Kidney (tissue), 14 donors: ENCODE results near the gene UNG. TPM values are rescaled to one million over a fixed set of nuclear protein-coding genes. Genes with fewer than 3 reads are reported as not detected.

Source experiments
- DNase-seq, 5 donors: peaks; one replicate each; pipeline ENCODE4 v3.0.0-alpha.2; 2013 to 2020
- FAIRE-seq: peaks from 2 replicates; lab custom pipeline; 2012; peaks lifted over from hg19 to GRCh38; lab: Jason Lieb, UNC
- H3K27ac ChIP-seq, 2 donors: one replicate each; pipeline ENCODE4 v1.7.0; 2013; ENCODE audit warnings: low read depth in 2 of 2, low read length in 2 of 2, inconsistent platforms in 1 of 2
- H3K27me3 ChIP-seq: one replicate; pipeline ENCODE4 v1.7.1; 2013; ENCODE audit warnings: low read length, inconsistent platforms; ENCODE audit not compliant: control insufficient read depth, insufficient read depth
- H3K36me3 ChIP-seq, 3 donors: one replicate each; pipeline versions ENCODE4 v1.7.0 to v1.7.1; 2013; ENCODE audit warnings: low read length in 3 of 3, control low read depth in 1 of 3, inconsistent platforms in 1 of 3; ENCODE audit not compliant: insufficient read depth in 3 of 3, control insufficient read depth in 2 of 3
- H3K4me1 ChIP-seq, 3 donors: one replicate each; pipeline versions ENCODE4 v1.7.0 to v1.7.1; 2013; ENCODE audit warnings: low read length in 3 of 3, inconsistent platforms in 1 of 3, low read depth in 1 of 3; ENCODE audit not compliant: control insufficient read depth in 2 of 3, insufficient read depth in 2 of 3
- H3K4me3 ChIP-seq, 3 donors: one replicate each; pipeline versions ENCODE4 v1.7.0 to v1.8.1; 2013; ENCODE audit warnings: low read length in 3 of 3, control low read depth in 1 of 3, inconsistent platforms in 1 of 3
- H3K9ac ChIP-seq, 3 donors: one replicate each; pipeline versions ENCODE4 v1.7.0 to v1.7.1; 2013; ENCODE audit warnings: low read length in 3 of 3, control low read depth in 1 of 3, inconsistent platforms in 1 of 3
- H3K9me3 ChIP-seq, 3 donors: one replicate each; pipeline versions ENCODE4 v1.7.0 to v1.7.1; 2013; ENCODE audit warnings: low read length in 3 of 3, control low read depth in 1 of 3, inconsistent platforms in 1 of 3; ENCODE audit not compliant: control insufficient read depth in 2 of 3, insufficient read depth in 1 of 3
- CTCF ChIP-seq: IDR thresholded peaks from 3 replicates; pipeline ENCODE4 v1.5.1; 2012; ENCODE audit warnings: mild to moderate bottlenecking, moderate library complexity, borderline replicate concordance; ENCODE audit not compliant: insufficient read depth; ENCODE audit errors: extremely low read depth
- intact Hi-C: fragments of 100-400 bp; cut with DNase I; formaldehyde crosslinking; loops from one replicate; pipeline ENCODE4 v1.11.1; 2022
- polyA plus RNA-seq: library from polyadenylated mRNA; stranded (reverse); fragments of 350-450 nt; fragmentation: Illumina TruSeq; extraction: RNeasy Lipid Tissue Mini Kit (QIAGEN cat#74804); gene quantifications from one replicate; pipeline ENCODE4 v1.2.3, GENCODE V29; 2014; ENCODE audit warnings: low read depth, low replicate concordance; ENCODE audit not compliant: insufficient read depth
- total RNA-seq: library from RNA; stranded (reverse); fragmentation: NEBNext Ultra II Directional; extraction: Animal tissue kit (Norgen Biotek cat#: 25700); gene quantifications from one replicate; pipeline ENCODE4 v1.2.1, GENCODE V29; 2021
- donor health status: control.
- donor health status: control.
- donor health status: control.
- donor health status: control.
- donor health status: control.
- donor health status: DM: yes; HTN: yes; CAD: no.
- donor health status: Normal renal cell carcinoma (clear cell type).

UNG gene
- total and polyA plus RNA-seq, 2 donors from 2014 or later: 24.9 to 30.3 TPM

- H3K27ac ChIP-seq: no peak overlapping the region
- DNase-seq (no peak), FAIRE-seq (no peak)
- TF ChIP-seq CTCF: no peak
- intact Hi-C loops: no loop called here
- H3K4me1 ChIP-seq: peaks cover 0 to 29% (median 13%) of the 10 kb centered on the region in 3 donors
- H3K27me3 ChIP-seq: no peaks in the 10 kb centered on the region
- H3K4me3 ChIP-seq: peak overlapping the region in 1 of 3 donors; percentile 14
- H3K9me3 ChIP-seq: no peaks in the 10 kb centered on the region
- H3K9ac ChIP-seq: no peak overlapping the region
- no peaks in the 10 kb centered on the region for H3K36me3 ChIP-seq
Observed at GRCh38 chr12:109156586-109156985, 59.2 kb downstream of the UNG start.

DNA sequence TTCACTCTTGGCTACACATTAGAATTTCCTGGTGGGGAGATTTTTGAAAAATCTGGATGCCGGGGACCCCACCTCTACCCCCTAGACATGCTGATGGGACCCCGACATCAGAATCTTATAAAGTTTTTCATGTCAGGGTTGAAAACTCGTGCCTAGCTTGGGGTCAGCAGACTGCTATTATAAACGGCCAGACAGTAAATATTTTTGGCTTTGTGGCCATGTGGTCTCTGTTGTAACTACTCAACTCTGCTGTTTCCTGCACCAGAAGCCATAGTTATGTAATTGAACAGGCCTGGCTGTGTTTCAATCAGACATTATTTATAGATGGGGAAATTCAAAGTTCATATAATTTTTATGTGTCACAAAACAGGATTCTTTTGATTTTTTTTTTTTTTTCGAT lies 60.6 kb downstream of the UNG start:
- H3K36me3 ChIP-seq: no peaks in the 10 kb centered on the region
- H3K27me3 ChIP-seq: no peaks in the 10 kb centered on the region
- no peak for TF ChIP-seq CTCF
- DNase-seq (peak in 1 of 5 donors; percentile 38), FAIRE-seq (peak; percentile 60)
- H3K9ac ChIP-seq: peak overlapping the region in 1 of 3 donors; percentile 8
- peak overlapping the region; percentile 78 to 79 for H3K27ac ChIP-seq
- intact Hi-C loops: no loop called here
- H3K4me1 ChIP-seq: peaks cover 0 to 29% (median 13%) of the 10 kb centered on the region in 3 donors
- H3K4me3 ChIP-seq: peak overlapping the region in 1 of 3 donors; percentile 6
- H3K9me3 ChIP-seq: no peaks in the 10 kb centered on the region

DNA sequence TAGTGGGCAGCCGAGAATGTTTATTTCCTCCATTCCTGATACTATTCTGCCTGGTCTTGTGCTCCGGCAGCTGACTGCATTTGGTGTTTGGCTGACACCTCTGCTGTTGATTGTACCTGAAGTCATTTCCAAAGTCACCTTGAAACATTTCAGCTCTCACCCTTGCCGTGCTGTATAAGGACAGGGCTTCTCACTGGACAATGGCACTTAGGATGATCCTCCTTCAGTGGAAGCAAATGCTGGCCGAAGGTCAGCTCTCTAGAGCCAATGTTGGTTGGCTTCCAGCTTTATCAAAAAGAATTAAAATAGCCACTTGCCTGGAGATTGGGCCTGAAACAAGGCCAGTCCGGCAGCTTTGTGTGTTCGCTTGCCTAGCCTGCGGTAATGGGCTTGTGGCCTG lies 63.0 kb downstream of the UNG start:
- FAIRE-seq: no peak
- Histone ChIP-seq H3K36me3 (no peaks in the 10 kb centered on the region), H3K27me3 (no peaks in the 10 kb centered on the region), H3K27ac (peak overlapping the region; percentile 71 to 78), H3K9ac (peak overlapping the region in 1 of 3 donors; percentile 27), H3K9me3 (no peaks in the 10 kb centered on the region), H3K4me3 (no peak overlapping the region), H3K4me1 (peaks cover 0 to 22% (median 12%) of the 10 kb centered on the region in 3 donors)
- no peak for TF ChIP-seq CTCF
- DNase-seq: no peak
- intact Hi-C loops: no loop called here

Other genes with a start within 250 kb of the UNG start
- 32.5 TPM for gene SSH1, start 240.0 kb upstream of the UNG start, total RNA-seq
- gene SSH1, start 240.0 kb upstream of the UNG start, polyA plus RNA-seq: 3.6 TPM
- 0.41 TPM for gene DAO, start 217.5 kb upstream of the UNG start, total RNA-seq
- 50.4 TPM for gene DAO, start 217.5 kb upstream of the UNG start, polyA plus RNA-seq
- not detected for gene SVOP, start 76.5 kb upstream of the UNG start, total RNA-seq
- gene SVOP, start 76.5 kb upstream of the UNG start, polyA plus RNA-seq: 0.04 TPM
- 16.1 TPM for gene USP30, start 45.0 kb upstream of the UNG start, total RNA-seq
- 9.6 TPM for gene USP30, start 45.0 kb upstream of the UNG start, polyA plus RNA-seq
- gene ALKBH2, start 4.1 kb upstream of the UNG start, total RNA-seq: 14.7 TPM
- 18.8 TPM for gene ALKBH2, start 4.1 kb upstream of the UNG start, polyA plus RNA-seq
- gene ACACB, start 19.0 kb downstream of the UNG start, total RNA-seq: 56.8 TPM
- gene ACACB, start 19.0 kb downstream of the UNG start, polyA plus RNA-seq: 13.8 TPM
- not detected for gene FOXN4, start 211.7 kb downstream of the UNG start, total RNA-seq
- 0.82 TPM for gene FOXN4, start 211.7 kb downstream of the UNG start, polyA plus RNA-seq